Ectodermal cell (in vitro differentiated cells): ENCODE measurements around the gene CRAT. TPM values are rescaled to one million over a fixed set of nuclear protein-coding genes. Genes with fewer than 3 reads are reported as not detected.
A peak's percentile ranks its signal among the peaks of the same experiment; 100 is the strongest.

ENCODE experiments used
- H3K27ac ChIP-seq: 2 replicates; pipeline ENCODE4 v1.7.0; 2013; ENCODE audit warnings: mild to moderate bottlenecking, low read depth, low read length; ENCODE audit not compliant: insufficient read depth, poor library complexity, severe bottlenecking
- H3K27me3 ChIP-seq: 2 replicates; pipeline ENCODE4 v1.7.0; 2013; ENCODE audit warnings: mild to moderate bottlenecking, low read length; ENCODE audit not compliant: insufficient read depth, control insufficient read depth, poor library complexity, severe bottlenecking
- H3K36me3 ChIP-seq: one replicate; pipeline ENCODE4 v1.7.0; 2013; ENCODE audit warnings: low read length; ENCODE audit not compliant: control insufficient read depth, insufficient read depth
- H3K4me1 ChIP-seq: one replicate; pipeline ENCODE4 v1.7.0; 2013; ENCODE audit warnings: low read length; ENCODE audit not compliant: control insufficient read depth, insufficient read depth
- H3K4me3 ChIP-seq: 2 replicates; pipeline ENCODE4 v1.7.0; 2013; ENCODE audit warnings: low read depth, low read length, control low read depth; ENCODE audit not compliant: insufficient read depth
- H3K9me3 ChIP-seq: 2 replicates; pipeline ENCODE4 v1.7.0; 2013; ENCODE audit warnings: mild to moderate bottlenecking, low read length, moderate library complexity; ENCODE audit not compliant: control insufficient read depth
- WGBS, 2 experiments: methylation state at CpG; one replicate each; pipeline ENCODE4 v1.1.7; 2013; ENCODE audit warnings: missing lambda C conversion rate in 2 of 2; 5-methylcytosine and 5-hydroxymethylcytosine counted together
- polyA plus RNA-seq, 4 experiments: library from polyadenylated mRNA; stranded (reverse); fragments of 50-300 nt; gene quantifications; one replicate each; pipeline ENCODE4 v1.2.3, GENCODE V29; 2013

The CRAT gene
- polyA plus RNA-seq (2013, experiment 1 of 4) = 17.3 TPM
- polyA plus RNA-seq (2013, experiment 2 of 4) = 14.2 TPM
- 17.3 TPM for polyA plus RNA-seq (2013, experiment 3 of 4)
- 17.7 TPM for polyA plus RNA-seq (2013, experiment 4 of 4)

GRCh38 chr9:129110740-129111527 is at the start of gene CRAT, which contains the start of gene PTPA:
TSS of gene CRAT (minus strand) at chr9:129110793. CDS start at chr9:129110509, 284 bp downstream.
TSS of gene PTPA (plus strand) at chr9:129111415. CDS start at chr9:129111601, 186 bp downstream.
- Histone ChIP-seq H3K4me3 (peak within 1 kb of the TSS; percentile 77), H3K36me3 (no peaks in the 10 kb centered on the region), H3K9me3 (no peaks in the 10 kb centered on the region), H3K27ac (peak within 1 kb of the TSS; percentile 83), H3K4me1 (no peaks in the 10 kb centered on the region), H3K27me3 (peaks cover 21% of the 10 kb centered on the region)
- 1% methylated on average over 77 of the region's 77 CpGs for WGBS, 2 experiments

DNA sequence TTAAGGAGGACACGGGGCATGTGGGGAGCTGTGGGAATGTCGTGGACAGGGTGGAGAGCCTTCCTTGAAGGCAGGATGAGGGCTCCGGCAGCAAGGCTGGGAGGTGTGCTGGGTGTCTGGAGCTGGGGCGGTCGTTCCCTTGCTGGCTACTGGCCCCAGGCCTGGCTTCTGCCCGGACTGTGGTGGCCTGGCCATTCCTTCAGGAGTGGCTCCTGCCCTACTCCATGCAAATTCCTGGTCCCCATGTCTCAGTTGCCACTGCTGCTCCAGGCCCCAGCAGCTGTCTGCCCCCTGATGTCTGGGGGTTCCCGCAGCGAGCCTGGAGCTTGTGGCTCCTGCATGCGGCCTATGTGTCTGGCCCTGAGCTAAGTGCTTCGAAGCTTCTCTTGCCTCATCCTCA is 45.6 kb upstream of the CRAT start:
- Histone ChIP-seq H3K27ac (no peak overlapping the region), H3K4me3 (no peak overlapping the region), H3K36me3 (no peaks in the 10 kb centered on the region), H3K4me1 (no peaks in the 10 kb centered on the region), H3K27me3 (no peaks in the 10 kb centered on the region), H3K9me3 (no peaks in the 10 kb centered on the region)
- 93 to 94% methylated on average over 10 of the region's 10 CpGs for WGBS, 2 experiments

GRCh38 chr9:129154866-129155477 is 44.4 kb upstream of the CRAT start:
- 94 to 95% methylated on average over 16 of the region's 16 CpGs for WGBS, 2 experiments
- no peaks in the 10 kb centered on the region for H3K9me3 ChIP-seq
- no peaks in the 10 kb centered on the region for H3K36me3 ChIP-seq
- H3K27ac ChIP-seq = no peak overlapping the region
- H3K4me1 ChIP-seq = no peaks in the 10 kb centered on the region
- H3K4me3 ChIP-seq = no peak overlapping the region
- H3K27me3 ChIP-seq = no peaks in the 10 kb centered on the region

GRCh38 chr9:129151469-129151868 is 40.9 kb upstream of the CRAT start:
- H3K36me3 ChIP-seq = no peaks in the 10 kb centered on the region
- H3K9me3 ChIP-seq = no peaks in the 10 kb centered on the region
- WGBS, 2 experiments = 95 to 96% methylated on average over 15 of the region's 15 CpGs
- peaks cover 6% of the 10 kb centered on the region for H3K4me1 ChIP-seq
- no peak overlapping the region for H3K4me3 ChIP-seq
- no peaks in the 10 kb centered on the region for H3K27me3 ChIP-seq
- no peak overlapping the region for H3K27ac ChIP-seq

DNA sequence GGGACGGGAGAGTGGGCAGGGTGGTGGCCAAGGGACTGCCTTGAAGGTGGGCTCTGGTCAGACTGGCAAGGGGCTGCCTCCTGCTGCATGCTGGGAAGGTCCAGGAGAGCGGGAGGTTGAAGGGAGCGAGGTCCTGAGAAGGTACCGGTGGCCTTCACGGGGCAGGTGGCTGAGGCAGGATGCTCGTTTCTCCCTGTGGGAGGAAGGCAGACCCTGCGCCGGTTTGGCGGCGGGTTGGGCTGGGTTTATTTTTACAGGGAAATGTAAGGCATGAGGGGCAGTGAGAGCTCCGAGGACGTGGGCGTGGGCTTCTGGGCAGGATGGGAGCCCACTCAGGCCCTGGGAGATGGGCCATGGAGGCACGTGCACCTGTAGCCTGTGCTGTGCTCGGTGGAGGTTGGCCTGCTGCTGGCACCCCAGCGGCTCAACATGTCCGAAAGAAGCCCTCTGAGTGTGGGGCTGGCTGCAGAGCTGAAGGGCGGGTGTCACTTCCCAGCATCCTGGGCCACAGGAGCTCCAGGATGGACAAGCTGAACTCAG is 40.1 kb upstream of the CRAT start:
- H3K9me3 ChIP-seq = no peaks in the 10 kb centered on the region
- H3K4me3 ChIP-seq = no peak overlapping the region
- WGBS, 2 experiments = 88 to 89% methylated on average over 18 of the region's 18 CpGs
- no peaks in the 10 kb centered on the region for H3K36me3 ChIP-seq
- peaks cover 13% of the 10 kb centered on the region for H3K4me1 ChIP-seq
- H3K27me3 ChIP-seq = no peaks in the 10 kb centered on the region
- H3K27ac ChIP-seq = no peak overlapping the region

DNA sequence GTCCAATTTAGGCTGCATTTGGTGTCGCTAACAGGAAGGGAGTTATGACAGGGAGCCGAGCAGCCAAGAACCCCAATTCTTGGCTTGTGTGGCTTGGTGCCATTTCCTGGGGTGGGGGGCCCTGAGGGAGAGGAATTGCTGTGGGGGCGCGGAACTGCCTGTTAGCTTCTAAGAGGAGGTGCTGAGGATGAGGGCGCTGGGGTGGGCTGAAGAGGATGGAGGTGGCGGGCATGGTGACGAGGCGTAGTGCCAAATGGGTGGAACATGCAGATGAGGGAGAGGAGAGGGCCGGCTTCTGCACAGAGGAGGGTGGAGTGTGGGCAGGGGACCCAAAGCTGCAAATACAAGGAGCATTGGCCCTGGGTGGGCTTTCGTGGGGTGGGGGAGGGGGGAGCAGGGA is 39.5 kb upstream of the CRAT start:
- 94 to 96% methylated on average over 10 of the region's 10 CpGs for WGBS, 2 experiments
- Histone ChIP-seq H3K27ac (no peak overlapping the region), H3K4me3 (no peak overlapping the region), H3K9me3 (no peaks in the 10 kb centered on the region), H3K27me3 (no peaks in the 10 kb centered on the region), H3K36me3 (no peaks in the 10 kb centered on the region), H3K4me1 (peaks cover 20% of the 10 kb centered on the region)

DNA sequence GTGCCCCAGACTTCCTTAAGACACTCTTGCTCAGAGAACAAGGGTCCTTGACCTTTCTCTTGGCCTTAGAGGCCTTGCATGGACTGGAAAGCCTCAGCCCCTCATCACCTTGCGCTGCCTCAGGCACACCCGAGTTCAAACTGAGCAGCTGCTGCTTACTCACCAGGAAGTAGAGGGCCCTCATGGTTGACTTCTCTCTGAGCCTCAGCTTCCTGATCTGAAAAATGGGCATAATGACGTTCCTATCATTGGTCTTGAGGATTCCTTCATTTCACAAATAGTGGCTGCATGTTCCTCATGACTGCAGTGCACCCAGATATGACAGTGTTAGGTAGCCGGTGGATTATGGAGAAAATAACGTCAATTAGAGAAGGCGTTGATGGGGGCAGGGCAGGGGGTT is 38.8 kb upstream of the CRAT start:
- no peak overlapping the region for H3K4me3 ChIP-seq
- H3K27me3 ChIP-seq = no peaks in the 10 kb centered on the region
- no peak overlapping the region for H3K27ac ChIP-seq
- no peaks in the 10 kb centered on the region for H3K36me3 ChIP-seq
- no peaks in the 10 kb centered on the region for H3K9me3 ChIP-seq
- H3K4me1 ChIP-seq = peaks cover 22% of the 10 kb centered on the region
- 96% methylated on average over 6 of the region's 6 CpGs for WGBS, 2 experiments

- Histone ChIP-seq H3K4me1 (peaks cover 28% of the 10 kb centered on the region), H3K36me3 (peaks cover 6% of the 10 kb centered on the region), H3K9me3 (no peaks in the 10 kb centered on the region), H3K27ac (no peak overlapping the region), H3K27me3 (no peaks in the 10 kb centered on the region), H3K4me3 (no peak overlapping the region)
- 87 to 92% methylated on average over 6 of the region's 6 CpGs for WGBS, 2 experiments
Observed at GRCh38 chr9:129148463-129149204, 38.0 kb upstream of the CRAT start.

- Histone ChIP-seq H3K27me3 (no peaks in the 10 kb centered on the region), H3K9me3 (no peaks in the 10 kb centered on the region), H3K4me1 (peaks cover 50% of the 10 kb centered on the region), H3K4me3 (no peak overlapping the region), H3K36me3 (peaks cover 8% of the 10 kb centered on the region), H3K27ac (peak overlapping the region; percentile 91)
- 66 to 74% methylated on average over 7 to 8 of the region's 8 CpGs for WGBS, 2 experiments
Observed at GRCh38 chr9:129146441-129146941, 35.9 kb upstream of the CRAT start.
